DMS114 treated with DMSO at 0.1 percent for 48 hours (cell line): ENCODE data around the gene KIF26A.

Experiments used
- DNase-seq: peaks from one replicate; lab custom pipeline; 2025; ENCODE audit not compliant: unreplicated experiment; lab: John Stamatoyannopoulos, UW

The KIF26A gene

DNA sequence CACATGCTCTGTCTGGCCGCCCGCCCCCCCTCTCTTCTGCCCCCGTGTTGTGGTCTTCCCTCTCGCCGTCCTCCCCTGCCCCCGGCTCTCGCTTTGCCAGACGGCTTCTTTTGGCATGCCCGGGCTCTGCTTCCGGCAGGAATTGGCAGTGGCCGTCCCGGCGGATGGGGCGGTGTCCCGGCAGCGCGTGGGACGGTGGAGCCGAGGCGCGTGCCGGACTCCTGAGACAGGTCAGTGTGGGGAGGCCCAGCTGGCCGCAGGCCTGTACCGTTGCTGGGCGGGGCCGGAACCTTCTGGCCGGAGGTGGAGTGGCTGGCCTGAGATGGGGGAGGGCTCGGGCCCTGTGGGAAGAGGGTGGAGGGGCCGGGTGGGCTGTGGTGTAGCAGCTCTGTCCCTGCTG is 17.1 kb downstream of the KIF26A start:
- no peak for DNase-seq

DNA sequence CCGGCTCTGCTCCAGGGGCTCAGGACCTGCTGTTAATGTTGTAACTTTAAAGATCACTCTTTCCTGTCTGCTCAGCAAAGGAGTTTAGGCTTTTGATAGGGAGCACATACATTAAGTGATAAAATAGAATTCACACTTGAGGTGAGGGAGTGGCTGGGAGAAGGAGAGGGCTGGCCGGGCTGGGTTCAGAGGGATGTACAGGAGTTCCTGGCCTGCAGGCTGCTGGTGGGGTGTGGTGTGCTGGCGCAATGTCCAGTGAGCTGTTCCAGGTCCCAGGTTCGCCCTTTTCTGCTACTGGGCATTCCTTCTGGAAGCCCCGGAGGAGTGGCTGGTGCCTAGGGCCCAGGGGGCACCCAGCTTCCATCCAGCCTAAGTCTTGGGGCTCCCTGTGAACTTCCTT is 17.8 kb downstream of the KIF26A start:
- no peak for DNase-seq

DNA sequence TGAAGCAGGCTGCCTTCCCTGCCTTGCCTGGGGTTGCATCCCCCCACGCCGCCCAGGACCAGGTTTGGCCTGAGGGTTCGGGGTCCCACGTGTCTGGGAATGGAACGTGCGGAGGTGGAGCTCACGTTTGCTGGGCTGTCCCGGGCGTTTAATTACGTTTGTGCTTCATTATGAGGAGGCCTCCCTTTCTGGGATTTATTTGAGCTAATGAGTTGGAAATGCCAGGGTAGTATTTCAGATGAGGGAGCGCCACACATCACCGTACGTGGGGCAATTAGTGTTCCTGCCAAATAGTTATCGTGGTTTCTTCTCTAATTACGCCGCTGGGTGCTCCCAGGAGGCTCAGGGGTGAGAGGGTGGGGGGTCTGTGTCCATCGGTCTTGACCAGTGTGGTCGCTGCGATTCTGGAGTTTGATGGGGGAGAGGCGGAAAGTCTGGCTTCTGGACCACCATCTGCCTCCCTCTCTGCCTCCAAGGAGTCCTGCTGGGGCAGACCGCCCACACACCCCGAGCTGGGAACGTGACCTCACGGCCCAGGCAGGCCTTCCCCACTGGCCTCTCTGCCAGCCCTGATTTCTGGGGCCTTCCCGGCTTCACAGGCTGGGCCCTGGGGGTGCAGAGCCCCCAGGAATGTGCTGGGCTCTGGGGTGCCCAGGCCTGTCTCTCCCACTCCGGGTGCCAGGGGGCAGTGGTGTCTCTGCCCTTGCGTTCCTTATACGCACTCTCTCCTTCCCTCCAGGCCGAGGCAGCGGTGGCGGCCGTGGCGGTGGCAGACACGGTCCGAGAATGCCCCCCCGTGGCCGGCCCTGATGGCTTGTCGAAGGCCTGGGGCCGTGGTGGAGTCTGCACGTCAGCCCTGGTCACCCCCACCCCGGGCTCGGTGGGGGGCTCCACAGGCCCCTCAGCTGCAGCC is 18.9 kb downstream of the KIF26A start:
- DNase-seq: no peak

DNA sequence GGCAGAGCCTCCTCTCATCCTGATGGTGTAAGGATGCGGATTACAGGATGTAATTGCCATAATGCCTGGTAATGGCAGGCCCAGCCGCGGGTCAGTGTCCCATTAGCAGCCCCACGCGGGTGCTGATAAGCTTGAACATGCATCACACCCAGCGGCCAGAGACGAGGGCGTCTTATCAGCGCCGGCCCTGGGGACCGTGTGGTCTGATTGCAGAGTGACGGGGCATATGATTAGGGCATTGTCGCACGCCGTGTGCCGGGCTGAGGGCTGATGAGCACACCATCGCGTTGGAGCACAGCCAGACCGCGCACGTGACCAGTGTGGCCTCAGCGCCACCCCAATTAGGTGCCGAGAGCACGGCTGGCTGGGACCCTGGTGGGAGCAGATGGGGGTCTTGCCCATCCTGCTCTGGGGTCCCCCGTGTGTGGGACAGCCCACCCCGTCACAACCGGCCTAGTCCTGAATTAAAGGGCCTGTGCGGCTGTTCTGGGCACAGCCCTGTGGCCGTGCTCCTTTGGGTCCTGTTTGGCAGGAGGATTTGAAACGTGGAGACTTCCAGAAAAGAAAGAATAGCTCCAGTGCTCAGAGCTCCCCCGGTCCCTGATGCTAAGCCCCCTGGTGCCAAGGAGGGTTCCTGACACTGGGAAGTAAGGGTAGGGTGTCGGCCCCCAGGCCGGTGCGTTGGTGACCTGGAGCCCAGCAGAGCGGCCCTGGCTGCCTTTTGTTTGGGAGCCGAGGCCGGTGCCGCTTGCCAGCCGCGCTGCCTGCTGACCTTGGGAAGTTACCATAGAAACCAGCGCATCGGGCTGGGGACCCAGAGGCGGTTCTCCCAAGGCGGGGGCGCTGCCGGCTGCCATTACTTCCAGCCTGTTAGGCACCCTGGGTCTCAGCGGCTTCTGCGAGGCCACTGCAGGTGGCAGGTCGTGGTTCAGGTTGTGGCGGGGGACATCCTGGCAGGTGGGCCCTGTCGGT is 20.7 kb downstream of the KIF26A start:
- DNase-seq: no peak

DNA sequence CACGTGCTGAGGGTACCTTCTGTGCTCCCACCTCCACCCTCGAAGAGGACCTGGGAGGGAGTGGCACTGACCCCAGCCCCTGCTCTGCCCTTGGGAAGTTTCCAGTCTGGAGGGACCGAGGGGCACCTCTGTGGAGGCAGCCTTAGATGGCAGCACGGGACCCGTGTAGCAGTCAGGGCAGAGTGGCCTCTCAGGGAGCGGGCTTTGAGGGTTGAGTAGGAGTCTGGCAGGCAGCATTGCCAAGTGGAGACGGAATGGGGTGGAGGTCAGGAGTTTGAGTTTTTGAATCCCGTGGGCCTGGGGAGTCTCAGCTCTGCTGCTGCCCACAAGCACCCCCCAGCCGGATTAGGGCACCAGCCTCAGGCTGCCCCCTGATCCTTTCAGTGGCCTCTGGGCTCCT is 21.6 kb downstream of the KIF26A start:
- no peak for DNase-seq

DNA sequence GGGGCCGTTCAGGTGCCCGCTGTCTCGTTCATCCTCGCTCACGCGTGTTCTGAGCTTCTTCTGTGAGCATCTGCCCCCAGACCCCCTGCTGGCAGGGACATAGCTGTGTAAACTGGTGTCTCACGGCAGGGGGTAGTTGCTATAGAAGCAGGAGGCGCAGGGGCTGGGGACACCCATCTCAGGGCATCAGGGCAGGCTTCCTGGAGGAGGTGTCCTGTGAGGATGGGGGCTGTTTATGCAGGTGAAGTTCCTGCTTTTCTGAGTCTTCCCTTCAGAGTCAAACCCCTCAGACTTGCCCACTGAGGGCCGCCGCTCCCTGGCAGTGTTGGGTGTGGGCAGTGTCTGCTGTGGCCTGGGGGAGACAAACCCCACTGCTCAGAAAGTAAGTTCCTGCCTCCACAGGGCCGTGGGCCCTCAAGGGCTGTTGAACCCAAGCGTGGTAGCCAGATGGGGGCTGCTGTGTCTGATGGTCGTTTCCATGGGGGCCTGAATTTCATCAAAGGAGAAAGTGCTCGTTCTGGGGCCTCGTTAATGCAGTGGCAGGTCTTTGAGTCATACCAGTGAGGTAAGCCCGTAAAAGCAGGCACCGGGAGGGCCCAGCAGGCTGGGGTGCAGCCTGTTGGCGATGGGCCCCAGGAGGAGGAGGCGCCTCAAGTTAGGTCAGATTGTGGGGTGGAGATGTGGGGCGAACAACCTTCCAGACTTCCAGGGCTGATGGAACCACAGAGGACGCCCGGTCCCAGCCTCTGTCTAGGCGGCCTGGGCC is 23.4 kb downstream of the KIF26A start:
- no peak for DNase-seq

DNA sequence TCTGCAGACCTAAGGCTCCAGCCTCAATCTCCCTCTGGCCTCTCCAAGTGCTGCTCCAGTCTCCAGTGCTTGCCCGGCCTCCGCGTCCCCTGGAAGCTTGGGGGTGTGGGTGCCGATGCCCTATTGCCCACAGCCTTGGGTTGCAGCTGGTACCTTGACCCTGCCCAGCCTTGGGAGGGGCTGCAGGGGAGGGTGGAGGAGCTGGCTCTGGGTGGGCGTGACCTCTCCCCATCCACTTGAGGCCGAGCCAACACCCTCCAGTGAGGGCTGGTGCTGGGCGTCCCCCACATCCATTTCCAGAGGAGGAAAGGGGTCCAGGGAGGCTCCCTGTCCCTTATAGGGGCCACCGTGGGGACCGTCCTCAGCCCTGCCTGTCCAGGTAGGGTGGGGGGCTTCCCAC is 24.1 kb downstream of the KIF26A start:
- no peak for DNase-seq

DNA sequence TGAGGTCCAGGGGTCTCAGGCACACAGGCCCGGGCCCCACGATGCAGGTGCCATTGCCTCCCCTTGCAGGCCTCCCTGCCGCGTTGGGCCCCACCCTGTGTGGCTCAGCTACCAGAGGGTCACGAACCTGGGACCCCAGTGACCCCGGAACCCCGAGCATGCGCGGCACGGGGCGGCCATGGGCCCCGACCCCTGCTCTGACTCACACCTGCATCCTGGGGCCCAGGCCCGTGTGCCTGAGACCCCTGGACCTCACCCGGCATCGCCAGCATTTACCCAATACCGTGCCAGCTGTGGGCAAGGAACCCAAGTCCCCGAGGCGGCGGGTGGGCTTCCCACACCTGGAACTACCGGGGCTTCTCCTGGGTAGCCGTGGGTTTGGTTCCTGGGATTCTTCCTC is 25.2 kb downstream of the KIF26A start:
- no peak for DNase-seq

DNA sequence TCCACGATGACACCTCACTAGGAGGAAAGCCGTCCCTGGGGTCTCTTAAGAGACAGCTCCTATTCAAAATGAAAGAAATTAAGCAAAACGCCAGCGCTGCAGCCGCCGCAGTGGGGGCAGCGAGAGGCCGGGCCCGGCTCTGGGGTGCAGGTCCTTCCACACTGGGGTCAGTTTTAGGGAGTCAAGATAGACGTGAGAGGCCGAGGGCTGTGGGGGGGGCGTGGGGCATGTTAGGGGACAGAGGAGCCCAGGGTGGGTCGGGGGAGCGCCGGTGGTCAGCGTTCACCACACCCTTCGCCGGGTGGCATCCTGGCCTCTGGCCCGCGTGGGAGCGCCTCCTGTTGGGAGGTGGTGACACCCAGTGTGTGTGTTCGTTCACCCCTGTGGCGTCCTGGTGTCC is 25.7 kb downstream of the KIF26A start:
- DNase-seq: no peak

DNA sequence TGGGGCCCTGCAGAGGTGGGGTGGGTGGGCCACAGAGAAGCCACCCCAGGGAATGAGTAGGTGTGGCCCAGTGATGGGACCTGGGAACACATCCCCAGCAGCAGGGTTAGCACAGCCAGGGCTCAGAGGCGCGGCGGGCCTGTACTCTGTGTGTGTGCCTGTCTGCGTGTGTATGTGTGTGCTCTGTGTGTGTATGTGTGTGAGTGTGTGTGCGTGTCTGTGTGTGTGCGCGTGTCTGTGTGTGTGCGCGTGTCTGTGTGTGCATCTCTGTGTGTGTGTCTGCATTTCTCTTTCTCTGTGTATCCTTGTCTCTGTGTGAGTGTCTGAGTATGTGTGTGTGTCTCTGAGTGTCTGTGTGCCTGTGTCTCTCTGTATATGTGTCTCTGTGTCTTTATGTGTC is 26.1 kb downstream of the KIF26A start:
- no peak for DNase-seq

DNA sequence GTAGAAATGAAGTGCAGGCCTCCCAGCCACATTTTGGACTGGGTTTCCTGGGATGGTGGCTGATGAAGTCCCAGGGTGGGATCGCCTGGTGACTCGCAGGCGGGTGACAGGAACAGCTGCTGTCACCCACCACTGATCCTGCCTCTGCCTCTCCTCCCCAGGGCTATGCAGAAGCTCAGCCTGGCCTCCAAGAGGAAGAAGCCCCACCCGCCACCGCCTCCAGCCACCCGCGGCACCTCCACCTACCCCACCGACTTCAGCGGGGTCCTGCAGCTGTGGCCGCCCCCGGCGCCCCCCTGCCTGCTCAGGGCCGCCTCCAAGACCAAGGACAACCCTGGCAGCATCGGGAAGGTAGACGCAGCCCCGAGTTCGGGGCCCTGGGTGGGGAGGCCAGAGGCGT is 28.3 kb downstream of the KIF26A start:
- no peak for DNase-seq

DNA sequence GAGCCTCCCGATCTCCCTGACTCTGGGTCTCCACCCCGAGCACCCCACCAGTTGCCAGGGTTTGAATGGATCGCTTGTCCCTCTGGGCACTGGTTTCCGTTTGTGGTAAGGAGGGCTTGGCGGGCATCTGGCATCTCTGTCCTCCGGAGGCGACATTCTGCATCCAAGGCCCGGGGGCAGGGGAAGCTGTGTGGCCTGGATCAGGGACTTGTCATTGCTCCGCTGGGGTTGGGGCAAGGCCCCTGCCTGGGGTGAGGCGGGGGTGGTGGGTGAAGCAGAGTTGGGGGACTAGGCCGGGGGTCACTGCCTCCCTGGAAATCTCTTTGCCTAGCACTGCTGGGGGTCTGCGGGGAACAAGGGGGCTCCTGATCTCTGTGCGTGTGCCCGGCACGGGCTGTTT is 30.2 kb downstream of the KIF26A start:
- DNase-seq: no peak

DNA sequence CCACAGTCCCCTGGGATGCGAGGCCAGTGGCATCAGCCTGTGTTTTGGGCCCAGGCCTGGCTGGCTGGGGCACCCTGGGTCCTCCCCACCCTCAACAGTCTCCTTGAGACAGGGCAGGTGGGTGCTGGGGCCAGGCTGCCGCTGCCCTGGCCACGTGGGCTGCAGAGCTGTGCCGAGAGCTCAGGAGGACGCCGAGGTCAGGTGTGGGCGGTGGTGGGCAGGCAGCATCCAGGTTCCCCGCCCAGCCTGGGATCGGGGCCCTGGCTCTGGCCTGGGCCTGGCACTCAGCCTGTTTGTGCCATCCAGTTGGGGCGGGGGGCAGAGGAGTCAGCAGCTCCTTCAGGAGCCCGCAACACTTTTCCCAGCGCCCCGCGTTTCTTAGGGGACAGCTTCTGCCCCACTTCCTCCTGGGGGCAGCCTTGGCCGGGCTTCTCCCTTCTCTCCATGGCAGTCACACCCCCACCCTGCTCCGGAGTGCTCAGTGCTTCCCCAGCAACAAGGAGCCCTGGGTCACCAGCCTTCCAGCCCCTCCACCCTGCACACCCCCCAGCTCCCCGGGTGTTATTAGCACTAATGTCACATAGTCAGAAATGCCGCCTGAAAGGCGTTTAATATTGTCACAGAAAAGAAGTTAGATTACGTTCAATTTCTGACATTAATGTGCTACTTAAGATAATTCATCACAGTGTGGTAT is 30.8 kb downstream of the KIF26A start:
- DNase-seq: no peak

DNA sequence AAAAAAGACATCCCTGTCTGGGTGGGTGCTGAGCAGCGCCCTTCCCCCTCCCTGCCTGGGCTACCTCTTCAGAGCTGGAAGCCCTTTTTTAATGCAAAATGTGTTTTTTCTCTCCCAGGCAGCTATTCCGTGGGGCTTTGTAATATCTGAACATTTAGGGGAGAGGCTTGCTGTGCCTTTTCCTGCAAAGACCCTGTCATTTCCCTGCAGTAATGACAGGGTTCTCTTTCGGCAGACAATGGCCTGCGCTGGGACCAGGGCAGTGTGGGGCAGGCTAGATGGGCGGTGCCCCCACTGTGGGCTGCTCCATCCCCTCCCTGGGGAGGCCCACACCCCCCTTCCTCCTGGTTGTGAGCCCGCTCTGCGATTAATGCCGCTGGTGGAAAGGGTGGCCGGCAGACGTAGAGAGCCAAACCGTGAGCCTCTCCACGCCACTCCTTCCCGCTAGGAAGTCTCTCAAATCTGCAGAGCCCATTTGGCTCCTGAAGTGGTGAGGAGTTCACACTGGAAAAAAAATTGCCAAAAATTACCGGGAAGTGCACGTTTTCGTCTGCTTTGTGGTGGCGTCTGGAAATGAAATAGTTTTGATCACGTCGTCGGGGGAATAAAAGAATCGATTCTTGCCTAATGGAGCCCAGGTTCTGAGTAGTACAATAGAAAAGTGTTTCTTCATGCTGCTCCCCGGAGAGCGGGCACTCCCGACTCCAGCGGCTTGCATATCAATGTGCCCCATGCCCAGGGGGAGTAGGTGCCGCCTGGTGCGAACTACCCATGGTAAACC is 31.5 kb downstream of the KIF26A start:
- DNase-seq: no peak

DNA sequence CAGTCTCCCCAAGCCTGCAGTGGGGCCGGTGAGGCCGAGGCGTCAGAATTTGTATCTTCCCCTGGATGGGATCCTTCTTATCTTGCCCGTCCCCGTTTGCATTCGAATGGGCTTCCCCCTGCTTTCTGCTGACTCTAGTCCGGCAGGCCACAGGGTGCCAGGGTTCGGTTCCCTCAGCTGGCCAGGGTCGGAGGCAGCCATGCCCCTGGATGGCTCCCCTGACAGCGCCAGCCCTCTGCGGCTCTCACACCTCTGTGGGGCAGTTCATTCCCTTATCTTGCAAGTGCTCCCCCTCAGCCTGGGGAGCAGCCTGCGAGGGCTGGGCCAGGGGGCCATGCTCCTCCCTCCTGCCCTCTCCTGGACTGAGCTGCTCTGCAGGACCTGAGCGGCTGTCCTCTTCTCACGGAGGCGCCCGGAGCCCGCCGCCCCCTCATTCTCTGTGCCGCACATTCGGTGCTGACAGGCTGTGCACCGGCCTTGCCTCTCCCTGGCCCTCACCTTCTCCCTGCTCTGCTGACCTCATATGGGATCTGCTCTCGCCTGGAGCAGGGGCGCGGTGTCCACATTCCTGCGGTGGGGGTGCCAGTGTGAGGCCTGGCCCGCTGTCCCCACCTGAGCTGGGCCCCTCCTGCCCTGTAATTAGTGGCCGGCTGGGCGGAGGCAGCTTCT is 32.8 kb downstream of the KIF26A start:
- DNase-seq: no peak

DNA sequence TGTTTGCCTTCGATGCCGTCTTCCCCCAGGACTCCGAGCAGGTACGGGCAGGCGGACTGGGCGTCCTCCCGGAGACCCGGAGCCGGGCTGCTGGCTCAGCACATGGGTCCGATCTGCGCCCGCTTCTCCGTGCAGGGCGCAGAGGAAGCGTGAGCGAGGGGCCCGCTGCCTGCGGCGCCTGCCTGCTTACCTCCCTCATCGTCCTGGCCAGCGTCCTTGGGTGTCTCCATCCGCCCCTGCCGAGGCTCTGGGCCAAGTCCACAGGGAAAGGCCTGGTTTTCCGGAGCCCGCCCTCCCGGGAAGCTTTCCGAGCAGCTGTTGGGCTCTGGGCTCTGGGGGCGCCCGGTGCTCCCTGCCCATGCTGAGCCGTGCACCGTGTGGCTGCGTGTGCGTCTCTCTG is 33.5 kb downstream of the KIF26A start:
- DNase-seq: no peak

DNA sequence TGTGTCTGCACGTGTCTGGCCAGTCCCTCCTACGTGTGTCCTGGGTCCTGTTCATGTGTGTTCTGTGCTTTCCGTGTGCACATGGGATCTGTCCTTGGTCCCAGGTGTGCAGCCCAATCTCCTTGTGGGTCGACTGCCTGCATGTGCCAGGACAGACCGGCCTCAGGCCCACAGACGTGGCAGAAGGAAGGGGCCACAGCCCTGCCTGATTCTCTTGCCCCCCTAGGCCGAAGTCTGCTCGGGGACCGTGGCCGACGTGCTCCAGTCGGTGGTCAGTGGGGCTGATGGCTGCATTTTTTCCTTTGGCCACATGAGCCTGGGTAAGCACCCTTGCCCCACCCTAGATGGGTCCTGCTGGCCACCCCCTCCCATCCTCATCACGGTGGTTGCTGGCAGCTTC is 34.0 kb downstream of the KIF26A start:
- no peak for DNase-seq

DNA sequence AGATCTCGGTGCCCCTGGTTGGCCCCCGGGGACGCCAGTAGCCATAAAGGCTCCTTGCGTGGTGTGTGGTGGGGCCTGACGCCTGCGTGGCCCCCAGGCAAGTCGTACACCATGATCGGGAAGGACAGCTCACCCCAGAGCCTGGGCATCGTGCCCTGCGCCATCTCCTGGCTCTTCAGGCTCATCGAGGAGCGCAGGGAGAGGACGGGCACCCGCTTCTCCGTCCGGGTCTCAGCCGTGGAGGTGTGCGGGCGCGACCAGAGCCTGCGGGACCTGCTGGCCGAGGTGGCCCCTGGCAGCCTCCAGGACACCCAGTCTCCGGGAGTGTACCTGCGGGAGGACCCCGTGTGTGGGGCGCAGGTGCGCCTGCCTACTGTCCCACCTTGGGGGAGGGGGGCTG is 34.5 kb downstream of the KIF26A start:
- DNase-seq: no peak

DNA sequence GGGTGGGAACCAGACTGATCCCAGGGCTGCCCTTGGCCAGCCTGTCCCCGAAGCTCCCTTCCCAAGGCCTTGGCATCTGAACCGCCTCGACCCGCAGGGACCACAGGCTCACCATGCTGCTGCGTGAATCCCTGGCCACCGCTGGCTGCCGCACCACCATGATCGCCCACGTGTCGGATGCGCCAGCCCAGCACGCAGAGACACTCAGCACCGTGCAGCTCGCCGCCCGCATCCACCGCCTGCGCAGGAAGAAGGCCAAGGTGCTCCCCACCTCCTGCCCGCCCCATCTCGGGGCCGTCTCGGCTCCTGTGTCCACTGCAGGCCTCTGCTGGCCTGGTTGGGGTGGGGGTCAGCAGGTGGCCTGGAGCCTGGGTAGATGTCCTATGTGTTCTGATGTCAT is 35.7 kb downstream of the KIF26A start:
- DNase-seq: no peak
